ENCODE measurements around the gene BRI3.

- no peak for TF ChIP-seq POLR2A (IDR thresholded peaks at IDR 0.05)
- no peak for TF ChIP-seq CTCF (IDR thresholded peaks at IDR 0.05)
Measured at GRCh38 chr7:98280296-98280695, 1.2 kb upstream of the BRI3 start.
